Keratinocyte (primary cell): ENCODE results near the gene HIRA.

Source experiments
- EZH2 ChIP-seq: IDR thresholded peaks from one replicate; pipeline ENCODE4 v1.6.1; 2012; ENCODE audit warnings: inconsistent platforms, mild to moderate bottlenecking, low read length, moderate library complexity
- TF ChIP-seq, protein P1 (sequence below), 3 experiments: IDR thresholded peaks in 1 of 3; conservative IDR thresholded peaks in 1 of 3; optimal IDR thresholded peaks in 1 of 3; 2 replicates in 2 of 3; 3 replicates in 1 of 3; pipeline versions ENCODE3 to v1.5.1; 2011; ENCODE audit warnings: low read length in 3 of 3, mild to moderate bottlenecking in 3 of 3, moderate library complexity in 2 of 3, control low read depth in 1 of 3, inconsistent platforms in 1 of 3; ENCODE audit not compliant: insufficient read depth in 2 of 3; ENCODE audit errors: extremely low read depth in 1 of 3

DNA sequence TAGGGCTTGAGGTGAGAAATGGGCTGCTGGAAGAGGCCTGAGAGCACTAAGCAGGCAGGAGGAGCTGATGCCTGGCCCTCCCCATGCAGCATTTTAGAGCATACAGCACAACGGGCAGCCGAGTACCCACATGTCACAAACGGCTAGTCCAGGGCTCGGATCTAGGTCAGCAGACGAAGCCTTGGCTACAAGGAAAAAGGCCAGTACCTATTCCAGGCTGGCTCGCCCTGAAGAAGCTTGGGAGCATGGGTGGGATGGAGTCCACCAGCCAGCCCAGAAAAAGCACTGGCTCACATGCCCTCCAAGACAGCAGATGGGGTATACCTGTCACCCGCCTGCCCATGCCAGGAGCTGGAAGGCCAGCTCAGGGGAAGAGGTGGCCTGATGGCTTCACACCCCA, 37.9 kb upstream of the HIRA start:
- TF ChIP-seq, protein P1, sequence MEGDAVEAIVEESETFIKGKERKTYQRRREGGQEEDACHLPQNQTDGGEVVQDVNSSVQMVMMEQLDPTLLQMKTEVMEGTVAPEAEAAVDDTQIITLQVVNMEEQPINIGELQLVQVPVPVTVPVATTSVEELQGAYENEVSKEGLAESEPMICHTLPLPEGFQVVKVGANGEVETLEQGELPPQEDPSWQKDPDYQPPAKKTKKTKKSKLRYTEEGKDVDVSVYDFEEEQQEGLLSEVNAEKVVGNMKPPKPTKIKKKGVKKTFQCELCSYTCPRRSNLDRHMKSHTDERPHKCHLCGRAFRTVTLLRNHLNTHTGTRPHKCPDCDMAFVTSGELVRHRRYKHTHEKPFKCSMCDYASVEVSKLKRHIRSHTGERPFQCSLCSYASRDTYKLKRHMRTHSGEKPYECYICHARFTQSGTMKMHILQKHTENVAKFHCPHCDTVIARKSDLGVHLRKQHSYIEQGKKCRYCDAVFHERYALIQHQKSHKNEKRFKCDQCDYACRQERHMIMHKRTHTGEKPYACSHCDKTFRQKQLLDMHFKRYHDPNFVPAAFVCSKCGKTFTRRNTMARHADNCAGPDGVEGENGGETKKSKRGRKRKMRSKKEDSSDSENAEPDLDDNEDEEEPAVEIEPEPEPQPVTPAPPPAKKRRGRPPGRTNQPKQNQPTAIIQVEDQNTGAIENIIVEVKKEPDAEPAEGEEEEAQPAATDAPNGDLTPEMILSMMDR (optimal IDR thresholded peaks at IDR 0.05 in 1 of 3, IDR thresholded peaks at IDR 0.05 in 1 of 3, conservative IDR thresholded peaks at IDR 0.05 in 1 of 3; ENCODE audit: extremely low read depth in 1 of 3, insufficient read depth in 2 of 3, low read length in 3 of 3) = no peak
- no peak for TF ChIP-seq EZH2
